HG02884 (cell line): ENCODE measurements around the gene SPRN.

Experiments
- ATAC-seq: cut with Tn5 transposase; IDR thresholded peaks from one replicate; pipeline ENCODE4 v1.9.1; 2021; ENCODE audit warnings: mild to moderate bottlenecking, moderate library complexity; ENCODE audit not compliant: unreplicated experiment

SPRN gene

DNA sequence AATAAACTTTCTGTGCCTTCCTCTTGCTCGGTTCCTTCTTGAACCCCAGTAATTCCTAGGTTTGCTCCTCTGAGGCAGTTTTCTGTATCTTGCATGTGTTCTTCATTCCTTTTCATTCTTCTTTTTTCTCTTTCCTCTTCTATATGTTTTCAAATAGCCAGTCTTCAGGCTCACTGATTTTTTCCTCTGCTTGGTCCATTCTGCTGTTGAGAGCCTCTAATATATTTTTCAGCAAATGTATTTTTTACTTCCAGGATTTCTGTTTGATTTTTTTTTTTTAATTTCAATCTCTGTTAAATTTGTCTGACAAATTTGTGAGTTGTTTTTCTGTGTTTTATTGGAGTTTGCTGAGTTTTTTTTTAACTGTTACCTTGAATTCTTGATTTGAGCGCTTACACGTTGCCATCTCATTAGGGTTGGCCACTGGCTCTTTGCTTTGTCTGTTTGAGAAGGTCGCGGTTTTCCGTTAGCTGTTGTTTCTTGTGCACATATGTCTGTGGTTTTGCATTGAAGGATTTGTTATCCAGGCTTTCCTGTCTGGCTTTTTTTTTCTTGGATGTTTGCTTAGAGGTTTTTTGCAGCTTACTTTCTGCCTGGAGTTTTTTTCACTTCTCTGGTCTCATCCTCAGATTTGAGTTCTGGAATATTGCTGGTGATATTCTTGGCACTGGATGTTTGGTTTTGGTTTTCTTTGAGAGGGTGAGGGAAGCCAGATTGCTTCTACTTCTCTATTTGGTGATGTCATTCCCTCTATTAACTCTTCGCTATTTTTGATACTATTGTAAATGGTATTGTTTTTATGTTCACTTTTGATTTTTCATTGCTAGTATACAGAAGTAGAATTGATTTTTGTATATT, 12.7 kb downstream of the SPRN start:
- no peak for ATAC-seq

DNA sequence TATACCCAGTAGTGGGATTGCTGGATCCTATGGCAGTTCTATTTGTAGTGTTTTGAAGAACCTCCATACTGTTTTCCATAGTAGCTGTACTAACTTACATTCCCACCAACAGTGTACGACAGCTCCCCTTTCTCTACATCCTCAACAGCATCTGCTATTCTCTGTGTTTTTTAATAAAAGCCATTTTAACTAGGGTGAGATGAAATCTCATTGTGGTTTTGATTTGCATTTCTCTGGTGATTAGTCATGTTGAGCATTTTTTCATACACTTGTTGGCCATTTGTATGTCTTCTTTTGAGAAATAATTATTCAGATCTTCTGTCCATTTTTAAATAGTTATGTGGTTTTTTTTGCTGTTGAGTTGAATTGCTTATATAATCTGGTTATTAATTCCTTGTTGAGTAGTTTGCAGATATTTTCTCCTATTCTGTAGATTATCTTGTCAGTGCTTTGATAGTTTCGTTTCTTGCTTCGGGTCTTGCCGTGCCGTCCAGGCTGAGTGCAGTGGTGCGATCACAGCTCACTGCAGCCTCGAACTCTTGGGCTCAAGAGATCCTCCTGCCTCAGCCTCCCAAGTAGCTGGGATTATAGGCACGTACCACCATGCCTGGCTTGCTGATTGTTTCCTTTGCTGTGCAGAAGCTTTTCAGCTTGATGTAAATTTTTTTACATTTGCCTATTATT, 18.4 kb downstream of the SPRN start:
- ATAC-seq: no peak

DNA sequence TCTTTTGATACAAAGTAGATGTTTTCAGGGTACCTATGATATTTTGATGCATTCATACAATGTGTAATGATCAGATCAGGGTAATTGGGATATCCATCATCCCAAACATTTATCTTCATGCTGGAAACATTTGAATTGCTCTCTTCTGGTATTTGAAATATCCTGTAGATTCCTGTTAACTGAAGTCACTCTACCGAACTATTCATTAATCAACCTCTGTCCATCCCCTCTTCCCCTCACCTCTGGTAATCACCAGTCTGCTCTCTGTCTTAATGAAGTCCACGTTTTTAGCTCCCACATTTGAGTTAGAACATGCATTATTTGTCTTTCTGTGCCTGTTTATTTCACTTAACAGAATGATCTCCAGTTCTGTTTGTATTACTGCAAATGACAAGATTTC, 19.2 kb downstream of the SPRN start:
- ATAC-seq: no peak

DNA sequence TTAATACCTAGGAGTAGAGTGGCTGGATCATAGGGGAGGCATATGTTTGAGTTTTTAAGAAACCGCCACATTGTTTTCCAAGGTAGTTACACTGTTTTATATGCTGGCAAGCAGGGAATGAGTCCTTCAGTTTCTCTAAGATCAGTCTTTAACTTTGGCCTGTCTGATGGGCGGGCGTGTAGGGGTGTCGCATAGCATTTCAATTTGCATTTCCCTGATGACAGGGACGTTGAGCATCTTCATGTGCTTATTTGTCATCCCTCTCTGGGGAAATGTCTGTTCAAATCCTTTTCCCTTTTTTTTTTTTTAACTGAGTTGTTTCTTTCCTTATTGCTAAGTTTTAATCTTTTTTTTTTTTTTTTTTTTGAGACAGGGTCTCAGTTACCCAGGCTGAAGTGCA, 20.6 kb downstream of the SPRN start:
- ATAC-seq: no peak

DNA sequence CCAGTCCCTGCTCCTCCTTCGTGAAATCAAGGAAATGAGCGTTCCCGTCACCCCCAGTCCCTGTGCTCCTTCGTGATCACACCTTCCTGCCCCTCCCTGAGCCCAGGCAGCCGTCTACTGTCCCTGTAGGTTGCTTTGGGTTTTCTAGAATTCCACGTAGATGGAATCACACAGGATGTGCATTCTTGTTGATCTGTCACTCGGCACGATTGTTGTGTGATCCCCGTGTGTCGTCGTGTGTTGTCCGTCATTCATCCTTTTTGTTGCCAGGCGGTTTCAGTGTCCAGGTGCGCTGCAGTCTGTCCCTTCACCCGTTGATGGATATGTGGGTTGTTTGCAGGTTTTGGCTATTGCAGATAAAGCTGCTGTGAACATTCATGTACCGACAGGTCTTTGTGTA, 21.1 kb downstream of the SPRN start:
- ATAC-seq: no peak

DNA sequence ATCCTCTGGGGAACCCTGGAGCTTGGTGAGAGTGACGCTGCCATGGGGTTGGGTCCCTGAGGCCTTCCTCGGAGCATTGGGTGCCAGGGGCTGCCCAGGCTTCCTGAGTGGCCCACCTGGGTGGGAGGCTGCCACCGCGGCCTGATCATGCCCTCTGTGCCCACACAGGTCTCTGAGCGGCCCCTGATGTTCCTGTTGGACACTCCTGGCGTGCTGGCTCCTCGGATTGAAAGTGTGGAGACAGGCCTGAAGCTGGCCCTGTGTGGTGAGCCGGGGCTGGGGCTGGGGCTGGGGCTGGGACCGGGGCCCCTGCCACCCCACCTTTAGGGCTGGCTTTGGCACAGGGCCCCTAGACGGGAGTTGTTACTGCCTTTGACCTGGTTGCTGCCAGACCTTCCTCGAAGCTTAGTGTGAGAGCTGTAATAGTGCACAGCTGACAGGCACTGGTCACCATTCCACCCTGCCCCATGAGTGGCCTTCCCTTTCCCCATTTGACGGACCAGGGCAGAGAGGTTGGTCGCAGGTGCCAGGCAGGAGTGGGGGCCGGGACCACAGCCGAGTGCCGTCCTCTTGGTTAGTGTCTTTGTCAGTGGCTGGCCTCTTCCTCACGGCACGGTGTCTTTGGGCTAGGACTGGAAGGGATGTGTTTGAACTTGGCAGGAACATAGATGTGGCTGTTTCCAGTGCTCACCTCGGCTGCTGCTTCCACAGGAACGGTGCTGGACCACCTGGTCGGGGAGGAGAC, 22.3 kb downstream of the SPRN start:
- no peak for ATAC-seq

DNA sequence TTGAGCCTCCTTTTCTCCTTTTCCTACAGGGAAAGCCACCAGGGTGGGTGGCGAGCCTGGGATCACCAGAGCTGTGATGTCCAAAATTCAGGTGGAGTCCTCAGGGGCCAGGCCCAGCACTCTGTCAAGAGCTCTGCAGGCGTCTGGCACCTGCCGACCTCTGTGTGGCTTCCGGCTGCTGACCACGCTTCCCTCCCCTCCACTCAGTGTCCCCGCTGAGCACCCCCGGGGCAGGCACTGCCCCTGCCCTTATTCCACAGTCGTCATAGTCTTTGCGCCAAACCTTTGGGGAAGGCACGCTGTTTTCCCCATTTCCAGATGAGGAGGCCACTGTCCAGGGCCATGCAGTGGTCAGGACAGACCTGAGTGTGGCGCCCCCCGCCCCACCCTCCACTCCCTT, 22.9 kb downstream of the SPRN start:
- no peak for ATAC-seq

DNA sequence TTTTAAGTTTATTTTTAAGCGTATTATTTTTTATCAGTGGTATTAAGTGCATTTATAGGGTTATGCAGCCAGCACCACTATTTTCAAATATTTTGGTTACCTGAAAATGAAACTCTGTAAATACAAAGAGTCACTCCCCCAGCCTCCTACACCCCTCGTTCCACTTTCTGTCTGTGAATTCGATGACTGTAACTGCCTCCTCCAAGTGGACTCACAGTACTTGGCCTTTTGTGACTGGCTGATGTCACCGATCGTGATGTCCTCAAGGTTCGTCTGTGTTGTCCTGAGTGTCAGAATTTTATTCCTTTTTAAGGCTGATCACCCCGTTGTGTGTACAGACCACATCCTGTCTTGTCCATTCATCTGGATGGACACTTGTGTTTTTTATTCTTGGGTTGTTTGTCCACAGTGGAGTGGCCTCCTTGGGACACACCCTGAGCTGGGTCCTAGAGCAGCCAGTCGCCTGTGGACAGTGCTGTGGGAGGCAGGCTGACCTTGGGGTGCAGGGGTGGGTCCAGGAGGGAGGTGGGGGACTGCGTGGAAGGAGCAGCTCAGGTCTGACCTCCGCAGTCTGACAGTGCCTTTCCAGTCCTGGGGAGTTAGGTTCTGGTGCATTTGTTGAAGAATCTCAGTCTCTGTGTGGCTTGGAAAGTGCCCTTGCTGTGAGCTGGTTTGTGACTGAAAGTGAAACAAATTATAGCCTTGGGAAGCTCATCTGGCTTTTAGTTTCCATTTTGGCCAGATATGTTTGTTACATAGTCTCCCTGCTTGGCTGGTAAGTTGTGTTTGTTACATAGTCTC, 23.6 kb downstream of the SPRN start:
- ATAC-seq: peak; percentile 64

DNA sequence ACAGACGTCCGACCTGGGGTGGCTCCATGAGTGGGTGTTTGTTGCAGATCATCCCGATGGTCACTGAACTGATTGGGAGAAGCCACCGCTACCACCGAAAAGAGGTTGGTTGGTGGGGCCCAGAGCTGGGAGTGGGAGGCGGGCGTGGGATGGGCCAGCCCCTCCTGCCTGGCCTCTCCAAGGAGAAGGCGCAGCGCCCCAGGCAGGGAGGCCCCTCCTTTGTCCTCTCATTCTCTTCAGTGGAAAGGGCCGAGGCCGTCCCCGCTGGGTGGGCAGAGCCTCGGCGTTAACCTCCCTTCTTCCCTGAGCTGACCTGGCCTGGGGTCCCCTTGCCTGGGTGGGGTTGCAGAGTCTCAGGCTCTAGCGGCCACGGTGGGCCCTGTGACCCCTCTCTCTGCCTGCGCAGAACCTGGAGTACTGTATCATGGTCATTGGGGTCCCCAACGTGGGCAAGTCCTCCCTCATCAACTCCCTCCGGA, 25.3 kb downstream of the SPRN start:
- ATAC-seq: no peak

DNA sequence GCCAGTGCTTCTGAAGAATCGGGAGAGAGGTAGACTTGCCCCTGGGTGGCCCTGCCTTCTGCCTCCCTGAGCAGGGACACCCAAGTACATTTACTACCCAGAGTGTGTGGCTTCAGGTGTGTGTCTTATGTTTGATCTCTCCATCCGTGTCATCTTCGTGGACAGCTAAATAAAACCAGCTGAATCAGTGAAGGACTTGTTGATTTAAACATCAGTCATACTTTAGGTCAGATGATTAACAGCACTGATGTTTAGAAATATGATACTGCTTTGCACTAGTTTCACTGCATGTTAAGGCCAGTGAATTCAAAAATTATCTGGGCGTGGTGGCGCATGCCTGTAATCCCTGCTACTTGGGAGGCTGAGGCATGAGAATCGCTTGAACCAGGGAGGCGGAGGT, 26.5 kb downstream of the SPRN start:
- ATAC-seq: no peak

DNA sequence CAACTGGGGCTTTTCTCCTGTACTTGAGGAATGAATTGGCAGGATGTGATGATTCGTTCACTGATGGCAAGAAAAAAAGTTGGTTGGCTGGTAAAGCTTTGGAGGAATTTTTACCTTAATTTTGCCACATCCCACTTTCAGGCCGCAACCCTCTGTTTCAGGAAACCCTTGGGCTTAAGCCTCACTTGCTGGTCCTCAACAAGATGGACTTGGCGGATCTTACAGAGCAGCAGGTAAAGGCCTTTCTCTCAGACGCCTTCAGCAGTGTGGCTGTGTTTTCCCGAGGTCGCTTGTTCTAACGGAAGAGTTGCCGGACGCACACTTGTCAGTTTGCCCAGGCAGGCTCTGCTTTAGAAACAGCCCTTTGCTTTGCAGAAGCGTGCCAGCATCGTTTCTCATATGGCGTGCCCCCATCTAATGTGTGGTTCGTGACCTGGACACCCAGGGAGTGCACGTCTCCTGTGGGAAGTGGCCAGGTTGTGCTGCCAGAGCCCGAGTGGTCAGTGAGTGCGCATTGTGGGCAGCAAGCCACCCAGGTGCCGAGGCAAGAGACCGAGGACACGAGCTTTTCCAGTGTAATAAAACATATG, 28.3 kb downstream of the SPRN start:
- no peak for ATAC-seq

DNA sequence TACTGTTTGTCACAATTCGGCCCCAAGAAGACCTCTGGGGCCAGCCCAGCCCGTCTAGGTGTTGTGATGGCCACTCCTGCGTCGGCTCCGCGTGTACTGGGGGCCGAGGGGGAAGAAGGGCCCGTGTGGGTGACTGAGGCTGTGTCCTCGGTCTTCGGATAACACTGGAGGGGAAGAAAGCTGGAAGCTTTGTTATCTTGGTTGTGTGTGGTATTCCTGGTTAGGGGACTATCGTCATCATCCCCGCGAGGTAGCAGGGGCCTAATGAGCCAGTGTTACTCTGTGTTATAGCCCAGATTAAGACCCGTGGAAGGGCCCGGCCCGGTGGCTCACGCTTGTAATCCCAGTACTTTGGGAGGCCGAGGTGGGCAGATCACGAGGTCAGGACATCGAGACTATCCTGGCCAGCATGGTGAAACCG, 29.6 kb downstream of the SPRN start:
- no peak for ATAC-seq

DNA sequence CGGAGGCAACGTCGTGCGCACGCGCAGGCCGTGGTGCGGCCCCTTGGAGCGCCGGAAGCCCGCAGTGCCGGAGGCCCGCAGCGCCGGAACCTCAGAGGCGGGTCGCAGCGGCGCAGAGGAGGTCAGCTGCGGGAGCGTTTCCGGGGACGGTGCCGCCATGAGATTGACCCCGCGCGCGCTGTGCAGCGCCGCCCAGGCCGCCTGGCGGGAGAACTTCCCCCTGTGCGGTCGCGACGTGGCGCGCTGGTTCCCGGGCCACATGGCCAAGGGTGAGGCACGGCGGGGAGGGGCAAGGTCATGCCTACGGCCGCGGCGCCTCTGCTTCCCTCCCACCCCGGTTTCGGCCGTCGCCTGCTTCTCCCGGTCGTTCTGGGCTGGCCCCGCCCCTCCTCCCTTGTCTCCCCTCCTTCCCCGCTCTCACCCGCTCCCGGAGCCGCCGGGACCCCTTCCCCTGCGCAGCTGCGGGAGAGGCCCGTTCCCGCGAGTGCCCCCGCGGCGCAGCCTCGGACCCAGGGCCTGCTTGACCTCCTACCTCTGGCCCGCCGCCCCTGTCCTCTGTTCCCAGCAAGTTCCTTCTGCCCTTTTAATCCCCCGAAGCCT, 30.3 kb downstream of the SPRN start, which contains the start of gene MTG1:
TSS of gene MTG1 (plus strand) at position 94 of the 600 bp plus-strand sequence. CDS start at position 158, 64 bp downstream.
- ATAC-seq: peak; percentile 53

DNA sequence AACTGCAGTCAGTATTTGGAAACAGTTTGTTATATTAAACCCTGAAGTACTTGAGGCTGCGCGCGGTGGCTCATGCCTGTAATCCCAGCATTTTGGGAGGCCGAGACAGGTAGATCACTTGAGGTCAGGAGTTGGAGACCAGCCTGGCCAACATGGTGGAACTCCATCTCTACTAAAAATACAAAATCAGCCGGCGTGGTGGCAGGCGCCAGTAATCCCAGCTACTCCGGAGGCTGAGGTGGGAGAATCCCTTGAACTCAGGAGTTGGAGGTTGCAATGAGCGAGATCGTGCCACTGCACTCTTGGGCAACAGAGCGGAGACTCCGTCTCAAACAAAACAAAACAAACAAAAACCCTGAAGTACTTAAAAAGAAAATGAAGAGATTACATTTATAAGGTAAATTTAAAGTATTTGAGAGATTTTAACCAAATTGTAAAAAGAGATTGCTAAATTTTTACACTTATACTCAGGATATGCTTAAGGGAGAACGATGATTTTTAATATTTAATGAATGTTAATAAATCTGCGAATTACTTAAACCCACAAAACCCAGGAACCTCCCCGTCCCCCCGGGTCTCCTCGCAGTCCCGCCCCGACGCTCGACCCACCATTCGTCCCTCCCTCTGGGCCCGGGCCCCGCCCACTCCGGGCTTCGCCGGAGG, 30.9 kb downstream of the SPRN start:
- ATAC-seq: no peak

DNA sequence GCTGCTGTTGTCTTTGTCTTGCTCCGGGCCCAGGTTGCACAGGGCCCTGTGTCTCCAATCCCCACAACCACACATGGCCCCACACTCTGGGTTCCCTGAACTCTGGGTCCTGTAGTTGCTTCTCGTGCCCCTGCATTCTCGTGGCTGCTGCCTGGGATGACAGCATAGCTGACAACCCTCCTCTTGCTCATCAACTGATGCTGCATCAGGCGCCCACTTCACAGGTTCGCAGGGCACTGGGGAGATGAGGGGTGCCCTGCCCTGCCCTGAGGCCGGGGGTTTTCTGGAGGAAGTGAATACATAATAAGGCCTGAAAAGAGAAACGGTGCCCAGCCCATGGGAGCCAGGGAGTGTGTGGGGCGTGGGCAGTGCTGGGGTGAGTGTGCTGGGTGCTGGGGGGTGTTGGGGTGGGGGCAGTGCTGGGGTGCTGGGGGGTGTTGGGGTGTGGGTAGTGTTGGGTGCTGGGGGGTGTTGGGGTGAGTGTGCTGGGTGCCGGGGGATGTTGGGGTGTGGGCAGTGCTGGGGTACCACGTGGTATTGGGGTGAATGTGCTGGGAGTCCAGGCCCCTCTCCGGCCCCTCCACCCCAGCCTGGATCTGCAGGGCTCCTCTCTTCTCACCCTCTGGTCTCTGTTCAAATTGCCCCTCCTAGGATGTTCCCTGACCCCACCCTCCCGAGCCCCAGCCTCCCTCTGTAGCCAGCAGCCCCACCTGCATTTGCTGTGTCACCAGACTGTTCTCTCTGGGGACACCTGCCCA, 32.5 kb downstream of the SPRN start:
- no peak for ATAC-seq

DNA sequence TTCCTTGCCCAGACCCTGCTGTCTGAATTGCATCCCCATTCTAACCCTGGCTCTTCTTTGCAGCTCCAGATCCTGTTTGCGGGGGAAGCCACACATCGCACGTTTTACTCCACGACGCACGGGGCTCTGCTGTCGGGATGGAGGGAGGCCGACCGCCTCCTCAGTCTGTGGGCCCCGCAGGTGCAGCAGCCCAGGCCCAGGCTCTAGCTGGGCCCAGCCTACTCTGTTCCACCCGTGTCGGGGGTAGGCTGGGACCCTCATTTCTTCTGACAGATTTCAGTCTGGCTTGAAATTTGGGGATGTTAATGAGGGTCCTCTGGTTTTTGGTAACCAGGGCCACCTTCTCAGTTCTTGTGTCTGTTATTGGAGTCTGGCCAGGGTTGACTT, 33.2 kb downstream of the SPRN start:
- ATAC-seq: no peak

DNA sequence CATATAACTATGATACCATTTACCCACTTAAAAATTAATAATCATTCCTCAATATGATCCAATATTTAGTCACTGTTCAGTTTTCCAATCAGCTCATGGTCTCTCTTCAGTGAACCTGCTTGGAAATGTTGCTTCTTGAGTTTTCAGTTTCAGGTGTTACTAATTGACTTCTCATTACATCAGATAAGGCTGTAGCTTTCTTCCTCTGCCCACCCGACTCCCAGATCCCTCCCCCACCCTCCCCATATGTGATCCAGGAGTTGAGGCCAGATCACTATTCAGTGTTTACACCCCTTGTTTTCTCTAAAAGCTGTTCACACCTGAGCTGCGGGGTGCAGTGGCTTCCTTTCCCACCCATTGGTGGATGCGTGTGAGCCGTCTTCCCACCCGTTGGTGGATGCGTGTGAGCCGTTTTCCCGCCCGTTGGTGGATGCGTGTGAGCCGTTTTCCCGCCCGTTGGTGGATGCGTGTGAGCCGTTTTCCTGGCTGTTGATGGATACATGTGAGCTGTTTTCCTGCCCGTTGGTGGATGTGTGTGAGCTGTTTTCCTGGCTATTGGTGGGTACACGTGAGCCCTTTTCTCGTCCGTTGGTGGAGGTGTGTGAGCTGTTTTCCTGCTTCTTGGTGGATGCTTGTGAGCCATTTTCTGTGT, 33.7 kb downstream of the SPRN start:
- no peak for ATAC-seq
